ENCODE data around the gene KIF4B. TPM values are rescaled to one million over a fixed set of nuclear protein-coding genes. Genes with fewer than 3 reads are reported as not detected.
"Not testable (repeated sequence)": the region's sequence is repeated elsewhere in the genome, so short reads cannot be mapped to it uniquely, and the experiment has no call there.

The KIF4B gene
- 0.03 and 0.33 TPM in 2 replicates for total RNA-seq (2014; rRNA removed; shearing (Covaris generic))

DNA sequence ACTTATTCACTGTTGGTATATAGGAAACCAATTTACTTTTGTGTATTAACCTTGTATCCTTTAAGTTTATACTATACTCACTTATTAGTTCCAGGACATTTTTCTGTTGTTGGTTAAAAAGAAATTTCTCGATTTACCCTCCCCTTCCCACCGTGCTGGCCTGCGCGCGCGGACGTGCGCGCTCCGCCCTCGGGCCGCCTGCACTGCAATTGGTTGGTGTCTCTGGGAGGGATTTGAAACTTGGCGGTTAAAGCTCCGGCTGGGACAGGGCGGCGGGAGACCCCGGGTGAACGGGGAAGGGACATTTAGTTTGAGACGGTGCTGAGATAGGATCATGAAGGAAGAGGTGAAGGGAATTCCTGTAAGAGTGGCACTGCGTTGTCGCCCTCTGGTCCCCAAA lies at the start of gene KIF4B:
KIF4B (plus strand) TSS at position 230 of the 400 bp plus-strand sequence; CDS start at position 335, 105 bp downstream.
- no peaks in the 10 kb centered on the region for H3K36me3 ChIP-seq (replicated peaks; ENCODE audit: control insufficient read depth, insufficient read depth, low read length)
- no peaks in the 10 kb centered on the region for H3K27me3 ChIP-seq (ENCODE audit: control insufficient read depth, insufficient read depth, low read length)
- no peak for DNase-seq
- peak within 1 kb of the TSS; percentile 21; the same call in 1 of the 2 replicates for H3K4me3 ChIP-seq (ENCODE audit: insufficient read depth, low read depth, low read length)

GRCh38 chr5:154966081-154966841 lies 47.3 kb upstream of the KIF4B start:
- DNase-seq = no peak
- H3K36me3 ChIP-seq (replicated peaks; ENCODE audit: control insufficient read depth, insufficient read depth, low read length) = no peaks in the 10 kb centered on the region; the same call in 1 of the 2 replicates
- H3K27me3 ChIP-seq (ENCODE audit: control insufficient read depth, insufficient read depth, low read length) = no peaks in the 10 kb centered on the region
- no peak overlapping the region for H3K4me3 ChIP-seq (ENCODE audit: insufficient read depth, low read depth, low read length)

DNA sequence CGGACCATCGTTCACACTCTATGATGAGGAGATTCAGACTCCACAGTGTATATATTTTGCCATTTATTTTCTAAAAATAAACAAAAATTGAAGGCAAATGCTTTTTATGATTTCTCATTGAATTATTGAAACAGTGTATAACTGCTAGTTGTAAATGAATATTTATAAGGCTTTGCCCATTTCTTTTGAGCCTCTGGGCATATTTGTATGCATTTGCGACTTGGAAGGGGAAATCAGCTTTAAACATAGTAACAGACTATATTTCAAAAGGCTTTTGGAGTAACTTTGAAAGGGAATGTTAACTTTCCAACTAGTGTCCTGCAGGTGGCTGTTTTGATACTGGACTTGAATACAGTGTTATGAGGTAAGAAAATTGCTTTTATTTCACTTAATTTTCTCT lies 46.7 kb upstream of the KIF4B start:
- no peaks in the 10 kb centered on the region for H3K36me3 ChIP-seq (replicated peaks; ENCODE audit: control insufficient read depth, insufficient read depth, low read length)
- DNase-seq = no peak
- H3K27me3 ChIP-seq (ENCODE audit: control insufficient read depth, insufficient read depth, low read length) = no peaks in the 10 kb centered on the region
- no peak overlapping the region for H3K4me3 ChIP-seq (ENCODE audit: insufficient read depth, low read depth, low read length)

- H3K27me3 ChIP-seq (ENCODE audit: control insufficient read depth, insufficient read depth, low read length) = no peaks in the 10 kb centered on the region
- no peaks in the 10 kb centered on the region for H3K36me3 ChIP-seq (replicated peaks; ENCODE audit: control insufficient read depth, insufficient read depth, low read length)
- DNase-seq = peak; percentile 12
- H3K4me3 ChIP-seq (ENCODE audit: insufficient read depth, low read depth, low read length) = no peak overlapping the region
Measured at GRCh38 chr5:154967421-154968024, 46.0 kb upstream of the KIF4B start.

DNA sequence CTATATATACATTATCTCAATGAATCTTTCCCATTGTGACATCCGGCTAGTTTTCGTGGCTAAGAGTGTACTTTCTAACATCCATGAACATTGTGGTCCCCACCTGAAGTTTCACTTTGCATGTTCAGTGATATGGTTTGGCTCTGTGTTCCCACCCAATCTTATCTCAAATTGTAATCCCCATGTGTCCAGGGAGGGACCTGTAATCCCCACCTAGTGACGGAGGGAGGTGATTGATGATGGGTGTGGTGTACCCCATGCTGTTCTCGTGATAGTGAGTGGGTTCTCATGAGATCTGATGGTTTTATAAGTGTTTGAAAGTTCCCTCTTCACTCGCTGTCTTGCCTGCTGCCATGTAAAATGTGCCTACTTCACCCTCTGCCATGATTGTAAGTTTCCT lies 44.6 kb upstream of the KIF4B start:
- Histone ChIP-seq H3K4me3 (ENCODE audit: insufficient read depth, low read depth, low read length) (no peak overlapping the region), H3K36me3 (replicated peaks; ENCODE audit: control insufficient read depth, insufficient read depth, low read length) (no peaks in the 10 kb centered on the region), H3K27me3 (ENCODE audit: control insufficient read depth, insufficient read depth, low read length) (no peaks in the 10 kb centered on the region)
- DNase-seq = no peak

DNA sequence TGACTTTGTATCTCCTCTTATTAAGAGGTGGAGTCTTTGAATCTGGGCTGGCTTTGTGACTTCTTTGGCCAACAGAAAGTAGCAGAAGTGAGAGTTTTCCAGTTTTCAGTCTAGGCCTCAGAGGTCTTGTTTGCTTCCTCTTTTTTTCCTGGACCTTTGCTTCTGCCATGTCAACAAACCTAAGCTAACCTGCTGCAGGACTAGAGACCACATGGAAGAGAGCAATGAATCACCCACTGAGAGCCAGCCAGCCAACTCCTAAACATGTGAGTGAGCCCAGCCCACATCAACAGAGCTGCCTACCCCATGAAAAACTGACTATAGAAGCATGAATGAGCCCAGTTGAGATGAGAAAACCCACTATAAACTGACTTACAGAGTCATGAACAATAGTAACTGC lies 42.8 kb upstream of the KIF4B start:
- no peaks in the 10 kb centered on the region for H3K27me3 ChIP-seq (ENCODE audit: control insufficient read depth, insufficient read depth, low read length)

DNA sequence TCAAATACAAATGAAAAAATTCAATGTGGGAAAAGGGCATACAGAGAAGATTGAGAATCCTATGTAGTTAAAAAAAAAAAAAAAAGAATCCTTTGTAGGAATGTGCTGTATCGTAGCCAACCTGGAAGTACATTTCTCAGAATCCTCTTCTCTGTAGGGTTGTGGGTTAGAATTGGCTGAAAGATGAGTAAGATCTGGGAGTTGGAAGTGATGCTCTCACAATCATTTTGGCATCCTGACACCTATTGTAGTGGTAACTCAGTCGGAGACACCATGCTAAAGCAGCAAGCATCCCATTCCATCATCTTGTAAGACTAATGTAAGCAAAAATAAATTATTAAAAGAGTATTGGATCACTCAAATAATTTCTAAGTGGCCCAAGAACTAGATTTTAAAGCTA lies 42.1 kb upstream of the KIF4B start:
- Histone ChIP-seq H3K27me3 (ENCODE audit: control insufficient read depth, insufficient read depth, low read length) (no peaks in the 10 kb centered on the region), H3K4me3 (ENCODE audit: insufficient read depth, low read depth, low read length) (no peak overlapping the region), H3K36me3 (replicated peaks; ENCODE audit: control insufficient read depth, insufficient read depth, low read length) (no peaks in the 10 kb centered on the region)
- DNase-seq = no peak

More for the DNA sequence above, 42.8 kb upstream of the KIF4B start:
- Histone ChIP-seq H3K4me3 (ENCODE audit: insufficient read depth, low read depth, low read length) (no peak overlapping the region), H3K36me3 (replicated peaks; ENCODE audit: control insufficient read depth, insufficient read depth, low read length) (no peaks in the 10 kb centered on the region)
- no peak for DNase-seq

GRCh38 chr5:154972476-154973080 lies 41.0 kb upstream of the KIF4B start:
- Histone ChIP-seq H3K27me3 (ENCODE audit: control insufficient read depth, insufficient read depth, low read length) (no peaks in the 10 kb centered on the region), H3K4me3 (ENCODE audit: insufficient read depth, low read depth, low read length) (no peak overlapping the region), H3K36me3 (replicated peaks; ENCODE audit: control insufficient read depth, insufficient read depth, low read length) (no peaks in the 10 kb centered on the region)
- DNase-seq = peak; percentile 40

DNA sequence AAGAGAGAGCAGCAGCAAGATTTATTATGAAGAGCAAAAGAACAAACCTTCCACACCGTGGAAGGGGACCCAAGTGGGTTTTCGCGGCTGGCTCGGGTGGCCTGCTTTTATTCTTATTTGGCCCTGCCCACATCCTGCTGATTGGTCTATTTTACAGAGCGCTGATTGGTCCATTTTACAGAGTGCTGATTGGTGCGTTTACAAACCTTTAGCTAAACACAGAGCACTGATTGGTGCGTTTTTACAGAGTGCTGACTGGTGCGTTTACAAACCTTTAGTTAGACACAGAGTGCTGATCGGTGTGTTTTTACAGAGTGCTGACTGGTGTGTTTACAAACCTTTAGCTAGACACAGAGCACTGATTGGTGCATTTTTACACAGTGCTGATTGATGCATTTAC lies 37.5 kb upstream of the KIF4B start:
- H3K4me3 ChIP-seq (ENCODE audit: insufficient read depth, low read depth, low read length); H3K27me3 ChIP-seq (ENCODE audit: control insufficient read depth, insufficient read depth, low read length); H3K36me3 ChIP-seq (replicated peaks; ENCODE audit: control insufficient read depth, insufficient read depth, low read length); DNase-seq: not testable (repeated sequence)

- Histone ChIP-seq H3K4me3 (ENCODE audit: insufficient read depth, low read depth, low read length) (no peak overlapping the region), H3K36me3 (replicated peaks; ENCODE audit: control insufficient read depth, insufficient read depth, low read length) (no peaks in the 10 kb centered on the region), H3K27me3 (ENCODE audit: control insufficient read depth, insufficient read depth, low read length) (no peaks in the 10 kb centered on the region)
- DNase-seq = no peak
Measured at GRCh38 chr5:154977409-154977808, 36.1 kb upstream of the KIF4B start.

GRCh38 chr5:154978294-154978693 lies 35.3 kb upstream of the KIF4B start:
- not testable (repeated sequence) for H3K27me3 ChIP-seq (ENCODE audit: control insufficient read depth, insufficient read depth, low read length); H3K36me3 ChIP-seq (replicated peaks; ENCODE audit: control insufficient read depth, insufficient read depth, low read length); DNase-seq; H3K4me3 ChIP-seq (ENCODE audit: insufficient read depth, low read depth, low read length)

GRCh38 chr5:154984946-154985516 lies 28.5 kb upstream of the KIF4B start:
- H3K4me3 ChIP-seq (ENCODE audit: insufficient read depth, low read depth, low read length) = no peak overlapping the region
- no peaks in the 10 kb centered on the region for H3K27me3 ChIP-seq (ENCODE audit: control insufficient read depth, insufficient read depth, low read length)

DNA sequence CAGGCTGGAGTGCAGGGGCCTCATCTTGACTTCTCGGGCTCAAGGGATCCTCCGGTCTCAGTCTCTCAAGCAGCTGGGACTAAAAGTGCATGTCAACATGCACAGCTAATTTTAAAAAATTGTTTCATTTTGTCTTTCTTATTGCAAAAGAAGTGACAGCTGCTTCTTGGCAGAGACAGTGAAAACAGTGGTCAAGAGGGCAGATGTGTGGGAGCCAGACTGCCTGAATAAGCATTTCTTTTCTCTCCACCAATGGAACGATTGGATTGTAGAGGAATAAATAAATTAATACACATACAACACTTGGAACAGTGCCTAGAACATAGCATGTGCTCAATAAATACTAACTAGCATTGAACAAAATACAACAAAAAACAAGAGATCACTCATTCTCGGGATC lies 27.4 kb upstream of the KIF4B start:
- no peaks in the 10 kb centered on the region for H3K36me3 ChIP-seq (replicated peaks; ENCODE audit: control insufficient read depth, insufficient read depth, low read length)
- no peak overlapping the region for H3K4me3 ChIP-seq (ENCODE audit: insufficient read depth, low read depth, low read length)
- no peak for DNase-seq
- no peaks in the 10 kb centered on the region for H3K27me3 ChIP-seq (ENCODE audit: control insufficient read depth, insufficient read depth, low read length)

More at GRCh38 chr5:154984946-154985516, 28.5 kb upstream of the KIF4B start:
- no peaks in the 10 kb centered on the region for H3K36me3 ChIP-seq (replicated peaks; ENCODE audit: control insufficient read depth, insufficient read depth, low read length)
- DNase-seq = no peak

DNA sequence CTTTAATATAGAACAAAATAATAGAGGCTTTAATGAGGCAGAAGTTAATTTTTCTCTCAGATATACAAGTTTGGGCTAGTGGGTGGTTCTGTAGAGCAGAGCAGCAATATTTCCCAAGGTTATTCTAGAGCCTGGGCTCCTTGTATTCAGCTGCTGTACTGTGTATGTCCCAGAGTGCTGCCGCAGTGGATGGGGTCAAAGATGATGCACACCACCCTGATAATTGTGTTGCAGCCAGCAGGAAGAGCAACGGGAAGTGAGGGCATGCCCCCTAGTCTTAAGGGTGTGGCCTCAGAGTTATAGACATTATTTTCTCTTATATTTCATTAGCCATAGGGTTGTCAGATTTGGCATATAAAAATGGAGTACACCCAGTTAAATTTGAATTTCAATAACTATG lies 23.9 kb upstream of the KIF4B start:
- no peak for DNase-seq
- H3K27me3 ChIP-seq (ENCODE audit: control insufficient read depth, insufficient read depth, low read length) = no peaks in the 10 kb centered on the region
- no peaks in the 10 kb centered on the region for H3K36me3 ChIP-seq (replicated peaks; ENCODE audit: control insufficient read depth, insufficient read depth, low read length)
- H3K4me3 ChIP-seq (ENCODE audit: insufficient read depth, low read depth, low read length) = no peak overlapping the region

DNA sequence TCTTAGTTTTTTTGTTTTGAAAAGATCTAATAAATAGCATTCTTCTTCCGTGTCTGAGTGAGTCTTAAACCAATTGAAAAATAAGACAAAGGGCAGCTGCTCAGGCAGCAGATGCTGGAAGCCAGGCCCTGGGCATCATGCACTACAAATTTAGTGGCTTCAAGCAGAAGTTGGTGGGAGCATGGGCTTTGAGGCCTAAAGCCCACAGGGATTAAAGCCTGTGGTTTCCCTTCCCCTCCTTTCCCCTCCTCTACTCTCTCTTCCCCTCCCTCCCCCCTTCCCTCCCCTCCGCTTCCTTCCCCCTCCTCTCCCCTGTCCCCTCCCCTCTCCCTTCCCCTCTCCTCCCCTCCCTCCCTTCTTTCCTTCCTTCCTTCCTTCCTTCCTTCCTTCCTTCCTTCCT lies 20.1 kb upstream of the KIF4B start:
- no peak for DNase-seq
- Histone ChIP-seq H3K27me3 (ENCODE audit: control insufficient read depth, insufficient read depth, low read length) (no peaks in the 10 kb centered on the region), H3K36me3 (replicated peaks; ENCODE audit: control insufficient read depth, insufficient read depth, low read length) (no peaks in the 10 kb centered on the region), H3K4me3 (ENCODE audit: insufficient read depth, low read depth, low read length) (no peak overlapping the region)

Data from H7 (cell line).